Stimulated activated CD8-positive, alpha-beta memory T cell treated with anti-CD3 and anti-CD28 coated beads, Interleukin-12 subunit alpha, Interleukin-12 subunit beta, amount 100 ng/mL, for 24 hours (primary cell): ENCODE measurements around the gene KANSL1.

Source experiments
- DNase-seq: peaks from one replicate; pipeline ENCODE4 v3.0.0-alpha.2; 2020; ENCODE audit errors: extremely low read depth

The KANSL1 gene

DNA sequence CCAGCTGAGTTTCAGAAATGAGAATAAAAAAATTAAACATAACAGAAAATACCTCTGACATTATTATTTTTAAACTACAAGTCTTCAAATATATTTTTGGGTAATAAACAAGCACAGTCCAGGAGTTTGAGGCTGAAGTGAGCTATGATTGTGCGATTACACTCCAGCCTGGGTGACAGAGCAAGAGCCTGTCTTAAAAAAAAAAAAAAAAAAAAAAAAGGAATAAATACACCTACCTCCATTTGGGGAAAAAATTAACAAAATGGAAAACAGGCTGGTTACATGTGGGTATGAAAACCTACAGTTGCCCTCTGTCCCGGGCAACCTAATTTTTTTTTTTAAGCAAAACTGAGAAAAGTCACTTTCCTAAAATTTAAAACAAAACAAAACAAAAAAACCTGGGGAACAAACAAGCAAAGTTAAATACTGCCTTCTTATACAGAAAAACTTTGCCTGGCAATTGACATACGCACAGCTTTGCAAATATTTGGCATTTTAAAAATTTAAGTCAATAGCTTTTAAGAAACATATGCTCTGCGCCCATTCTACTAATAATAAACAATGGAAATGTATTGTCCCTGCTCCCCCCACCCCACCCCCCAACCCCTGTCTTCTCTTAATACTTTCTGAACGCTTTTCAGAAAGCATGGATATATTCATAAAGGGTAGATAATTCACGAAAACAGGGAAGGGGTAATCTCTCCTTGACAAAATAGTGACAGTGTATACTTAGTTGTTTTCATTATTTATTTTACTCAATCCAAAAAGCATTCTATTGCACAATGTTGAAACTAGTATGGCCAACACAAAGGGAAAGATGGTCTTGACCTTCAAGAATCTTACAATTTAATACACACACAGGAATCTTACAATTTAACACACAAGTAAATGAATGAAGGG is 112.9 kb downstream of the KANSL1 start:
- DNase-seq: no peak

GRCh38 chr17:46078675-46079074 is 114.6 kb downstream of the KANSL1 start:
- no peak for DNase-seq

DNA sequence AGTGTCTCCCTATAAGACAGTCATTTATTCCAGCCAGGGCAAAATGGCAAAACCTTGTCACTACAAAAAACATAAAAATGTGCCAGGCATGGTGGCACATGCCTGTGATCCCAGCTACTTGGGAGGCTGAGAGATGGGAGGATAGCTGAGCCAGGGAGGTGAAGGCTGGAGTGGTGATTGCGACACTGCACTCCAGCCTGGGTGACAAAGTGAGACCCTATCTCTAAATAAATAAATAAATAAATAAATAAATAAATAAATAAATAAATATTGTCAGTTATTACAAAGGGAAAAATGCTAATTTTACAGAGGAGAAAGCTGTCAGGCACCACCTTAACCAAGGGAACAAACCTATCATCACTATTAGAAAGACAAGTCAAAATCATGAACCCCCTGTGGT is 118.7 kb downstream of the KANSL1 start:
- no peak for DNase-seq

DNA sequence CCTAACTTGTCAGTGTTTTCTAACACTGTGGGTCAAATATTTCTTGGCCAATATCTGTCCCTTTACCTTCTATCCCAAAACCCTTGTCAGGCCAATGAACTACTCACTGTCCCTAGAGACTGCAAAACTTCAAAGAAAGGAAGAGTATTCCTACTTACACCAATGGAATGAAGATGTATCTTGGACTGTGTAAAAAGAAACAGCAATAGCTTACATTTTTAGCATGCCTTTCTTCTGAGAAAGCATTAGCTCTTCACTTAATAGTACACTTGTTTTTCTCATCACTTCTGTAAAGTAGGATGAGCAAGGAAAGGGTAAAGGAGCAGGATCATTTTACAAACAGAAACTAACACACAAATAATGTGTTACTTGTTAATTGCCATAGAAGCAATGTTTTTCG is 120.2 kb downstream of the KANSL1 start:
- no peak for DNase-seq

DNA sequence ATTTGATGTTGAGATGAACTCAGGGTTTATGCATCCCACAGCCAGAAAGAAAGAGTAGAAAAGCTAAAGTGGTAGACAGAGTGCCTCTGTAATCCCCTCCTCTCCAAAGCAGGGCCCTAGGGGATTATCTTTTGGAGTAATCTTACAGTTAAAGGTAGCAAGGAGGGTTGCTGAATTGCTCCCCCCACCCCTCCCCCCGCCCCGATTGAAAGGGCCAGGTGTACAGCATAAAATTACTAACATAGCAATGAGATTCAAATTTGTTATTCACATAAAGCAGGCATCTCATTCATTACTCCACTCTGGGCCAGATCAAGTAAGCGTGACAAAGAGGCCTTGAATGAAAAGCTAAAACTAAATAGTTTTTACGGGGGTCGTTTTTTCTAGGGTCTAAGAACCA is 121.4 kb downstream of the KANSL1 start:
- no peak for DNase-seq

- no peak for DNase-seq
These were observed 128.8 kb downstream of the KANSL1 start for GRCh38 chr17:46064460-46064859.

DNA sequence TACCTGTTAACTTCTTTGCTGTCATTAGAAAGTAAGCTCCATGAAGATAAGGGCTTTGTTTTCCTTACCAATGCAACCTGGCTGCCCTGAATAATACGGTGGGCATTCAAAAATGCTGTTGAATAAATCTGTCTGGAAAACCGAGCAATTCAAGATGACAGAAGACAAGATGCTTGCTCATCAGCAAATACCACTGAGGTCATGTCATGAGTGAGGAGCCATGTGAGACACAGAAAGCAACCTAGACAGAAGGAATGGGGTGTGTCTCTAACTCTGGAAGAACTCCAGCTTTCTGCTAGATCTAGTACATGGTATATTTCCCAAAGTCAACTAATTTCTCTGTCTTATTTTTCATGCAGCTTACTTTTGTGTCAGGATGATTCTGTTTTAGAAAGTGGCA is 130.0 kb downstream of the KANSL1 start:
- no peak for DNase-seq

- no peak for DNase-seq
These were observed 131.8 kb downstream of the KANSL1 start for GRCh38 chr17:46061435-46061834.

GRCh38 chr17:46060461-46060860 is 132.8 kb downstream of the KANSL1 start:
- no peak for DNase-seq

DNA sequence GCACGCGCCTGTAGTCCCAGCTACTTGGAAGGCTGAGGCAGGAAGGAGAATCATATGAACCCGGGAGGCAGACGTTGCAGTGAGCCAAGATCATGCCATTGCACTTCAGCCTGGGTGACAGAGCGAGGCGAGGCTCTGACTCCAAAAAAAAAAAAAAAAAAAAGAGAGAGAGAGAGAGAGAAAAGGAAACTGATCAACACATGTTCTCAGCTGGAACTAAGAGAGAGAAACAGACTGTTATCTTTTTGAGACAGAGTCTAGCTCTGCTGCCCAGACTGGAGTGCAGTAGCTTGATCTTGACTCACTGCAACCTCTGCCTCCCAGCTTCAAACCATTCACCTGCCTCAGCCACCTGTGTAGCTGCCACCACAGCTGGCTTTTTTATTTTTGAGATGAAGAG is 133.7 kb downstream of the KANSL1 start:
- no peak for DNase-seq

- DNase-seq: no peak
These were observed 135.9 kb downstream of the KANSL1 start for GRCh38 chr17:46057366-46057765.

GRCh38 chr17:46056800-46057304 is 136.4 kb downstream of the KANSL1 start:
- no peak for DNase-seq

DNA sequence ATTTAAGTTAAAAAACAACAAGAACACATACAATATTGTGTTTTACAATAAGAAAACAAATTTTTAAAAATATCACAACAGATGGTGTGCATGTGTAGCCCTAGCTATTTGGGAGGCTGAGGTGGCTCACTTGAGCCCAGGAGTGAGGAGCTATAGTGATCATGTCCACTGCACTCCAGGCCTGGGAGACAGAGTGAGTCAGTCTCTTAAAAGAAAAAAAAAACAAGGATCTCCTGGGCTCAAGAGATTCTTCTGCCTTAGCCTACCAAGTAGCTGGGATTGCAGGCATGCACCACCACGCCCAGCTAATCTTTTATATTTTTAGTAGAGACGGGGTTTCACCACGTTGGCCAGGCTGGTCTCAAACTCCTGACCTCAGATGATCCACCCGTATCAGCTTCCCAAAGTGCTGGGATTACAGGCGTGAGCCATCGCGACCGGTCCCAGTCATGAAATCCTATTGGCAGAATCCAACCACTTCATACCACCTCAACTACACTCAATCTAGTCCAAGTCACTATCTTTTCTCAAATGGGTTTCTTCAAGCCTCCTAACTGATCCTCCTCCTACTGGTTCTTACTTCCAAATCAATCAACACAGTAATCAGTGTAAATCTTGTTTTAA is 139.2 kb downstream of the KANSL1 start:
- no peak for DNase-seq

DNA sequence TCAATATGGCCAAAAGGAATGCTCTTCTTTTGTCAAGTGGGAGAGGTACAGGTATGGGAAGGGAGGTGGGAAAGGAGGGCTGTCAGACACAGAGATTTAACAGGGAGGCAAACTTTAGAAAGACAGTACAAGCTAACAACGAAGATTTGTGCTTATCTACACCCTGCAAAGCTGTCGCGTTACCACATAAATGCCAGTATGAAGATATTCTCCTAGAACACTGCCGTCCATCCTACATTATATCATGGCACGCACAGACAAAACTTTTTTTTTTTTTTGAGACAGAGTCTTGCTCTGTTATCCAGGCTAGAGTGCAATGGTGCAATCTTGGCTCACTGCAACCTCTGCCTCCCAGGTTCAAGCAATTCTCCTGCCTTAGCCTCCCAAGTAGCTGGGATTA is 143.6 kb downstream of the KANSL1 start:
- no peak for DNase-seq

DNA sequence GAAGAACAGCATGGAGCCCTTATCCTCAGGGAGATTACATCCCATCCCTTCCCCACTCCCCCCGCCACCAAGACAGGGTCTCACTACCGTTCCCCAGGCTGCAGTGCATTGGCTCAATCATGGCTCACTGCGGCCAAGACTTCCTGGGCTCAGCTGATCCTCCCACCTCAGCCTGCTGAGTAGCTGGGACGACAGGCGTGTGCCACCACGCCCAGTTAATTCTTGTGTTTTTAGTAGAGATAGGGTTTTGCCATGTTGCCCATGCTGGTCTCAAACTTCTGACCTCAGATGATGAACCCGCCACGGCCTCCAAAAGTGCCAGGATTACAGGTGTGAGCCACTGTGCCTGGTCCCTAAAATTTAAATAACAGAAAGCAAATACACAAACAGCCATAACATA is 145.4 kb downstream of the KANSL1 start:
- DNase-seq: no peak

GRCh38 chr17:46047398-46047797 is 145.8 kb downstream of the KANSL1 start:
- no peak for DNase-seq

DNA sequence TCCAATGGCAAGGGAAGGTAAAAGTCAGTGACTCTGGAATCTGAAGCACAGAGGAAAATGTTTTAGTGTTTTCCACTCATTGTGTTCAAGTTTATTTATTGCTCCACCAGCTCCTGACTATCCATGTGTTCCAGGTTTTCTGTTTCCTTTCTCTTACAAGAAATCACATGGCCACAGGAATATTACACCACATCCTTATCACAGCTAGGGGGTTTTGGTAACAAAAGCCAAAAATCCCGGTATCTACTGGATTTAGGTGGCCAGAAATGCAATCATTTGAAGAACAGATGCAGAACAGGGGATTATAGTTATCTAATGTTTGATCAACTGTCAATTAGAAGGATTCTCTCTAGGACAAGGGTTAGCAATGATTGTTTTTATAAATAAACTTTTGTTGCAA is 146.3 kb downstream of the KANSL1 start:
- DNase-seq: no peak

DNA sequence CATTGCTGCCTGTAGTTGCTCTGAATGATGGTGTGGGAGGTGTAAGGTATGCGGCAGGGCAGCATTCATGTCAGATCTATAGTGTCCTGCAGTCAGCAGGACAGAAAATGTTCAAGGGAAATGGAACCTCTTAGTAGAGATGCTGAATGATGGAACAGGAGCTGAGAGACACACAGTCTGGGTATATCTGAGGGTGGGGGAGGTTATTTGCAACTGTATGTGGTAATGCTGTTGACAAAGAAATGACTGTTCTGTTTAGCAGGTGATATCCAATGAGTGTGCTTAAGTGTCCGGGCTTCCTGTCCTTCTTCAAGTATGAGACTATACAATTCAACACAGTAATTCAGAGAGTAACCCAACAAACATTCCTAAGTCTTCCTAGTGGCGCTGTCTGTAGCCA is 147.6 kb downstream of the KANSL1 start:
- DNase-seq: no peak

- DNase-seq: no peak
These were observed 148.2 kb downstream of the KANSL1 start for GRCh38 chr17:46044989-46045388.

DNA sequence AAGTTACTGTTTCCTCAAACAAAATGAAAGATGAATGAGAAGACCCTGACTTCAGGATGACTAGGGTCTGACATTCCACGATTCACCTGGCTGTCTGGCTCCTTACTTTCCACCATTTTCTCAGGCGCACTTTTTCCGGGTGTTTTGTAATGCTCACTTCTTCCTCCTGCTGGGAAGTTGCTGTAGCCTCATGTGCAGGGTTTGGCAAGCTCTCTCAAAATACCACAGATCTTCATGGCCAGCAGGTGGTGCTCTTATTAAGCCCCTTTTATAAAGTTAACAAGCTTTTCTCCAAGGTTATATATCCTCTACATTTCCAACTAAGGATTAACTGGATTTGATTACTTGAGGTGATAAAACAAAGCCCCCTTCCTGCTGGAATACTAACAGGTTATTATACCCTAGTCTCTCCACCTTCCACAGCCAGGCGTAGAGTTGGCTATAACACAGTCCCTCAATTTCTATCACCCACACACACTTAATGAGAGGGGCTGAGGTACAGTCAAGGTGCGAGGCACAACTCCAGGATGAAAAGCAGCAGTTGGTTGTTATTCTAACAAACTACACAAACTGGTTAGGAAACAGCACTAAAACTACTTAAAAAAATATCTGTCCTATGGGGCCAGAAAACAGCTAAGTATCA is 148.8 kb downstream of the KANSL1 start:
- no peak for DNase-seq

- no peak for DNase-seq
These were observed 149.6 kb downstream of the KANSL1 start for GRCh38 chr17:46043606-46044005.

DNA sequence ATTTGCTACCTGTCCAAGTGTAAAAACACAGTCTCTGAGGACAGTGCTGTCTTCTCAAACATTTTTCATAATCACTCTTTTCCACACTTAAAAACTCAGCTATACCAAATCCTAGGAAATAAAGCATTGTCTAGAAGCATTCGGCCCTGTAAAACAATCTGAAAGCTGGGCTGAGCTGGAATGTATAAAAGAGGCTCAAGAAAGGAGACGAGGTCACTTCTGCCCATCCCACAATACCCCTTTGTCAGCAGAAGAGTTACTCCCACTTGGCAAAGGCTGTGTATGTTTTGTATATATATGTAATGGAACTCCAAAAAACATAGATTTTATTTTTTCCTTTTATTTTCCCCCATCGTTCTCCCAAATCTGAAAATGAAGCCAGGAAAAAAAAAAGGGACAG is 150.3 kb downstream of the KANSL1 start:
- DNase-seq: no peak

DNA sequence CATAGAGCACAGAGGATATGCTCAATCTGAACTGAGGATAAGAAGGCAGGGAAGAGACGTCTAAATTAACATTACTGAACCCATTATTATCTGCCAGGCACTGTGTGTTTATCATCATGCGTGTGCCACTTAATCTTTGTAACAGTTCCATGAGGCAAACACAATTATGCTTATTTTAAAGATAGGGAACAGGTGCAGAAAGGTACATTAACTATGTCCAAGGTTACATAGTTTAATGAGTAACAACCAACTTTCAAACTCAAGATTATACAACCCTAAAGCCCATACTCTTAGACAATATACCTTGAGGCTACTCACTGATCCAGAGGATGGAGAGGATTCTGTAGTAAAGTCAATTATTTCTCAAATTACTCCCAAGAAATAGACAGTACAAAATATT is 151.0 kb downstream of the KANSL1 start:
- DNase-seq: no peak
